ENCODE data around the gene HDGFL3. TPM values are rescaled to one million over a fixed set of nuclear protein-coding genes. Genes with fewer than 3 reads are reported as not detected.

Gene HDGFL3
- total RNA-seq = 16.0 and 20.0 TPM in 2 replicates

GRCh38 chr15:83207660-83208366, at the start of gene HDGFL3:
HDGFL3 (minus strand) TSS chr15:83207823; CDS start chr15:83207414, 409 bp downstream.

GRCh38 chr15:83106994-83107840, 100.4 kb downstream of the HDGFL3 start, which contains the start of gene TM6SF1:
TM6SF1 (plus strand) TSS chr15:83107645; CDS start chr15:83107681, 36 bp downstream.

Other genes with a start within 250 kb of the HDGFL3 start
- 13.0 and 17.2 TPM in 2 replicates for gene RAMAC, start 221.6 kb downstream of the HDGFL3 start, total RNA-seq
- 8.7 and 14.8 TPM in 2 replicates for gene C15orf40, start 196.2 kb downstream of the HDGFL3 start, total RNA-seq
- 56.8 and 59.8 TPM in 2 replicates for gene BTBD1, start 140.6 kb downstream of the HDGFL3 start, total RNA-seq
- gene TM6SF1, start 100.2 kb downstream of the HDGFL3 start, total RNA-seq = 1.7 TPM in 1 of 2 replicates, not detected in the other
- 0.68 and 1.2 TPM in 2 replicates for gene BNC1, start 76.8 kb upstream of the HDGFL3 start, total RNA-seq
- gene SH3GL3, start 239.5 kb upstream of the HDGFL3 start, total RNA-seq = 0.05 TPM in 1 of 2 replicates, not detected in the other